Endometrial microvascular endothelial cells (primary cell): Measurements from ENCODE around the gene EIF4G2. TPM values are rescaled to one million over a fixed set of nuclear protein-coding genes. Genes with fewer than 3 reads are reported as not detected.
"Not testable (repeated sequence)": the region's sequence is repeated elsewhere in the genome, so short reads cannot be mapped to it uniquely, and the experiment has no call there.

Source experiments
- in situ Hi-C: cut with HindIII; loops from 2 replicates; pipeline ENCODE4 v1.10.0; 2017; ENCODE audit warnings: low sequenced_read_pairs, low pct_unique_long_range_greater_than_20kb; ENCODE audit errors: inconsistent ontology term
- total RNA-seq: library from RNA; depleted of rRNA; stranded (reverse); fragments of >200 nt; gene quantifications from one replicate; pipeline ENCODE4 v1.2.3, GENCODE V29; 2015; ENCODE audit errors: inconsistent ontology term

EIF4G2 gene
- 711 TPM for total RNA-seq

GRCh38 chr11:10808553-10809372 is at the start of gene EIF4G2:
EIF4G2 (minus strand) TSS chr11:10808926.
- in situ Hi-C loops: no loop called here

GRCh38 chr11:10857709-10858438 is 49.1 kb upstream of the EIF4G2 start, which contains the start of gene ZBED5:
ZBED5 (minus strand) TSS chr11:10858053; CDS start chr11:10854945, 3,108 bp downstream.
- in situ Hi-C loops: no loop called here

DNA sequence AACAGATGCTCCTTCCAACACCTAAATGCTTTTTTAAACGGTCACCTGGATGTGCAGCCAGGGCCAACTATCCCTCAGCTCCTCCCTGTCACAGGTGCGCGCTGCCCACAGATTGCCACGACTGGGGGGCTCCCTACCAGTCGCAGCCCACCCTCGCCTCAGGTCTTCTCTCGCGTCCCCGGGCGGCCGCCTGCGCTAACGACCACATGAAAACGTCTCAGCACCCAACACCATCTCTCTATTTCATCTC is 48.7 kb upstream of the EIF4G2 start:
- in situ Hi-C loops: no loop called here

GRCh38 chr11:10856689-10857458 is 48.1 kb upstream of the EIF4G2 start:
- in situ Hi-C loops: no loop called here

- in situ Hi-C loops: no loop called here
Measured at GRCh38 chr11:10855295-10855694, 46.6 kb upstream of the EIF4G2 start.

DNA sequence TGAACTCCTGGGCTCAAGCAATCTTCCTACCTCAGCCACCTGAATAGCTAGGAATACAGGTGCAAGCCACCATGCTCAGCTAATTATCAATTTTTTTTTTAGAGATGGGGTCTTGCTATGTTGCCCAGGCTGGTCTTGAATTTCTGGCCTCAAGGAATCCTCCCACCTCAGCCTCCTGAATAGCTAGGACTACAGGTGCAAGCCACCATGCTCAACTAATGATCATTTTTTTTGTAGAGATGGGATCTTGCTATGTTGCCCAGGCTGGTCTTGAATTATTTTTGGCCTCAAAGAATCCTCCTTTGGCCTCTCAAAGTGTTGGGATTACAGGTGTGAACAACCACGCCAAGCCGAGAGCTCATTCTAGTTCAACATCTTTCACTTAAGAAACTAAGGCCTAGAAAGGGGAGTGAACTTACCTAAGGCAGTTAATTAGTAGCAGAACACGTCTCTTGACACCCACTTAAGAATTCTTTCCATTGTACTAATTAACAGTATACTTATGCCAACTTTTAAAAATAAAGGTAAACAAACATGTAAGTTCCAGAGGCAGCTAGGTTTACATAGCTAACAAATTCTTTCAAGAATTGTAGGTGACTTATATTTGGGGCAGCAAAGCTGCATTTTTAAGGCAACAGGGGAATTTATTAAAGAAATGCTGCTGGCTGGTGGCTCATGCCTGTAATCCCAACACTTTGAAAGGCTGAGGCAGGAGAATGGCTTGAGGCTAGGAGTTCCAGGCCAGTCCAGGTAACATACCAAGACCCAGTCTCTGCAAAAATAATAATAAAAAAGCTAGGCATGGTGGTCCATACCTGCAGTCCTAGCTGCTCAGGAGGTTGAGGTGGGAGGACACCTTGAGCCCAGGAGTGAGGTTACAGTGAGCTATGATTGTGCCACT is 39.5 kb upstream of the EIF4G2 start:
- in situ Hi-C loops: no loop called here

- in situ Hi-C loops: no loop called here
Measured at GRCh38 chr11:10846660-10847059, 37.9 kb upstream of the EIF4G2 start.

- in situ Hi-C loops: no loop called here
Measured at GRCh38 chr11:10845589-10845988, 36.9 kb upstream of the EIF4G2 start.

DNA sequence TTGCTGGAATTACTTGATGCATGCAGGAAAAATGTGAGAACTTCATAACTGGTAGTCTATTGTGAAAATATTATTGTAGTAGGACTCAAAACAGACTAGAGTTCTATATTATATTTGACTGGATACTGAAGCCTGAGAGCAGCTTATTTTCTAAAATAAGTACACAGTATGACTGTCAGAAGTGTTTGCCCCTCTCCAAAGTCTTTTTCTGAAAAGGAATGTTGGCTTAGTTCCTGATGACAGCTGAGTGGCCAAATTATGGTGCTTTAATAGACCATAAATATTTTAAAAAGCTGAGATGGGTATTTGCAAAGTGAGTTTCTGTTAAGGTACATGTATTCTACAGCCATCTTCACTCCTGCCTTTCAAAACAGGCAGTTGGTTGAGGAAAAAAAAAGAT is 36.1 kb upstream of the EIF4G2 start:
- in situ Hi-C loops: no loop called here

DNA sequence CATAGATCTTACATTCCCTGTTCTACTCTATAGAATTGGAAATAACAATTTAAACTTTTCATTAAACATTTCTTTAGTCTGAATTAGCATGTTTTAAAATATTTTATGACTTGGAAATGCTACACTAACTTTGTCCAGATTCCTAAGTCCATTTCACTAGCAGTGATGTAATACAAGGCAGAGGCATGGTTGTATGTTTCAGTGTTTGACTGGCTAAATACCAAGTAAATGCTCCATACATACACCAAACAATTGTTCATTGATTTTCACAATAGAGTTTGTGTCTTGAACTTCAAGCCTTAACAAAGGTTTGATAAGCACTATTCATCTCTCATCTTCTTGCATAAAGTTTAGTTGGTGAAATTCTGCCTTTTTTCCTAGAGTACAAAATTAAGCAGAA is 35.6 kb upstream of the EIF4G2 start:
- in situ Hi-C loops: no loop called here

- in situ Hi-C loops: no loop called here
Measured at GRCh38 chr11:10838881-10839280, 30.2 kb upstream of the EIF4G2 start.

DNA sequence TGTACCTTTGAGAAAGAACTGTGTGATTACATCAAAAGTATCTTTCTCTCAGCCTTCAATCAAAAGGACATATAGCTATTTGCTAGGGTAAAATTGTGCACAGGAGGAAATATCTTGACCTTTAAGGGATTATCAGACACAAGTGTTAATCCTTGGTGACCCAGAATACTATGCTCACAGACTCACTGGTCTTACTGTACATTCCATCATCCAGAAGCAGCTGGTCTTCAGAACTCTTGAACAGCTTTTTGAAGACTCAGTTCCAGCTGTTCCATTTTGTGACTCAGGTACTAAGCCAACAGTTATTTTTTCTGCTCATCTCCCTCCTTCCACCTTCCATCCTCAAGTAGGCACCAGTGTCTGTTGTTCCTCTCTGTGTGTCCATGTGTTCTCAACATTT is 29.4 kb upstream of the EIF4G2 start:
- in situ Hi-C loops: no loop called here

GRCh38 chr11:10836884-10837283 is 28.2 kb upstream of the EIF4G2 start:
- in situ Hi-C loops: not testable (repeated sequence)

- in situ Hi-C loops: no loop called here
Measured at GRCh38 chr11:10829139-10829538, 20.4 kb upstream of the EIF4G2 start.

DNA sequence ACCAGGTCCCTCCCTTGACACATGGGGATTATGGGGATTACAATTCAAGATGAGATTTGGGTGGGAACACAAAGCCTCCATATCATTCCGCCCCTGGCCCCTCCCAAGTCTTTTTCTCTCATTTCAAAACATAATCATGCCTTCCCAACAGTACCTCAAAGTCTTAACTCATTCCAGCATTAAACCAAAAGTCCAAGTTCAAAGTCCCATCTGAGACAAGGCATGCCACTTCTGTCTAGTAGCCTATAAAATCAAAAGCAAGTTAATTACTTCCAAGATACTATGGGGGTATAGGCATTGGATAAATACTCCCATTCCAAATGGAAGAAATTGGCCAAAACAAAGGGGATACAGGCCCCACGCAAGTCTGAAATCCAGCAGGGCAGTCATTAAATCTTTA is 19.7 kb upstream of the EIF4G2 start:
- in situ Hi-C loops: no loop called here

DNA sequence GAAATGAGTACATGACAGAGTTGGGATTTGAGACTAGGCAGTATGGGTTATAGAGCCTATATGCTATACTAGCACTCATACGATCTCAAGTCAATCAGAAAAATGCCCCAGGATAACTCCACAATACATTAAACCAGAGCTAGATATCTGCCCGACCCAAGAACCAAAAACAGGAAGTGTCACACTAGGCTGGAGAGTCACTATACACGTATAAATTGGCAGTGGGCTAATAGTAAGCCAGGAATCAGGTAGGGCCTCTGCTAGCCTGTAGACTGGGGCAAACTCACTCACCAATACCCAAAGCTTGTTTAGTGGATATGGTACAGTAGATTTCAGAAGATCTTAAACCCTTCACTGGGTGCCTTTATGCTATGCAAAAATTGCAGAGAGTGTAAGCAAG is 16.2 kb upstream of the EIF4G2 start:
- in situ Hi-C loops: no loop called here

GRCh38 chr11:10823152-10823579 is 14.4 kb upstream of the EIF4G2 start:
- in situ Hi-C loops: no loop called here

DNA sequence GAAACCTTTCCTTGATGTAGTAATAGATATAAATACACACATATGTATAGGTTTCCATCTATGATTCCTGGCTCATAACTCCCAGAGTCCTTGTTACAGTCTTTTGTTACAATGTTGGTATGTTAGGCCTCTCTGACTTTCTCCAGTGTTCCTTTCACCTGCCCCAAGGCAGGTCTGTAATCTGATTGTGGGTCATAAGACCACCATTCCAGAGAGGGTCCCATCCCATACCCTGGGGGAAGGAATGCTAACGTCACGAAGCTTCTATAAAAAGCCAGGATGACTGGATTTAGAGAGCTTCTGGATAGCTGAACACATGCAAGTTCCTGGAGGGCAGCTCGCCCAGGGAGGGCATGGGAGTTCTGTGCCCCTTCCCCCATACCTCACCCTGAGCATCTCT is 13.8 kb upstream of the EIF4G2 start:
- in situ Hi-C loops: not testable (repeated sequence)

- in situ Hi-C loops: no loop called here
Measured at GRCh38 chr11:10818594-10818993, 9.9 kb upstream of the EIF4G2 start.
